GM18861 (cell line): Measurements from ENCODE around the gene DPH2.

ENCODE experiments used
- ATAC-seq: cut with Tn5 transposase; IDR thresholded peaks from one replicate; pipeline ENCODE4 v1.9.1; 2021; ENCODE audit not compliant: unreplicated experiment

DPH2 gene, protein sequence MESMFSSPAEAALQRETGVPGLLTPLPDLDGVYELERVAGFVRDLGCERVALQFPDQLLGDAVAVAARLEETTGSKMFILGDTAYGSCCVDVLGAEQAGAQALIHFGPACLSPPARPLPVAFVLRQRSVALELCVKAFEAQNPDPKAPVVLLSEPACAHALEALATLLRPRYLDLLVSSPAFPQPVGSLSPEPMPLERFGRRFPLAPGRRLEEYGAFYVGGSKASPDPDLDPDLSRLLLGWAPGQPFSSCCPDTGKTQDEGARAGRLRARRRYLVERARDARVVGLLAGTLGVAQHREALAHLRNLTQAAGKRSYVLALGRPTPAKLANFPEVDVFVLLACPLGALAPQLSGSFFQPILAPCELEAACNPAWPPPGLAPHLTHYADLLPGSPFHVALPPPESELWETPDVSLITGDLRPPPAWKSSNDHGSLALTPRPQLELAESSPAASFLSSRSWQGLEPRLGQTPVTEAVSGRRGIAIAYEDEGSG

DNA sequence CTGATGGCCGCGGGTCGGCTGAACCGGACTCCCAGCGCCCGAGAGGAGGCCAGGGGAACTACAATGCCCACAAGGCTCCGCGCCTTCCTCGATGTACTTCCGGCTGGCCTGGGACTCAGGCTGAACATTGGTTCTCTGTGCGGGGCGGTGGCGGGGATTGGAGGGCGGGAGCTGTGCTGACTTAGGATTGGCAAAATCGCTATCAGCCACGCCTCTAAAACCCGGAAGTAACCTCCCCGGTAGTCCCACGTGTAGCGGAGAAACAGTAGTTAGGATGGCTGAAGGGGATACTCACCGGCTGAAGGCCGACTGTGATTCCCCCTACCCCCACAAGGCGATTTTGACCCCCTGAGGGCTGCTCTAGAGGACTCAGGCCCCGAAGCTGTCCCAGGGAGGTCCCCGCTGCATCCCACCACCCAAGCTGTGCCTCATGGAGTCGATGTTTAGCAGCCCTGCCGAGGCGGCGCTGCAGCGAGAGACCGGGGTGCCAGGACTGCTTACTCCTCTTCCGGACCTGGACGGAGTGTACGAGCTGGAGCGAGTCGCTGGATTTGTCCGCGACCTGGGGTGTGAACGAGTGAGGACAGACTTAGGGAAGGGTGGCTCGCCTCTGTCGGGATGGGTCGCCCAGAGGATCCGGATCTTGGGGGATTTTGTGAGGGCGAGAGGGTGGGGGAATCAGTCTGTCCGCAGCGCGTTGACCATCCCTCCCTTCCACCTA, at the start of gene DPH2:
Gene DPH2 (plus strand): TSS at position 265 of the 721 bp plus-strand sequence. CDS start 166 bp downstream, at position 431.
- peak; percentile 75 for ATAC-seq

DNA sequence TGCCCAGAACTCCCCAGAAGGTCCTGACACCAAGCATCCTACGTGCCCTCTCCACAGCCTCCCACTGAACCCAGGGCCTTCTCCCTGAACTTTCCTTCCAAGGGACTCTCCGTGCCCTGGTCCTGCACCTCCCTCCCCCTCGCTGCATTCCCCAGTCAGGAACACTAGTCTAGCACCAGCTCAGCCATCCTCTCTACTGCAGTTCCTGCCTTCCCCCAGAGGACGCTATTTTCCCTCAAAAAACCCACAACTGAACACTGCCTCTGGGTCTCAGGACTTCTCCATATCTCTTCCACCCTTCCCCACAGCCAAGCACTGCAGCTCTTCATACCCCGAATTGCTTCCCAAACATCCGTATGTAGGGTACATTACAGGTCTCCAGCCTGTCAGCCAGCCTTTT, 48.8 kb upstream of the DPH2 start:
- ATAC-seq: no peak

DNA sequence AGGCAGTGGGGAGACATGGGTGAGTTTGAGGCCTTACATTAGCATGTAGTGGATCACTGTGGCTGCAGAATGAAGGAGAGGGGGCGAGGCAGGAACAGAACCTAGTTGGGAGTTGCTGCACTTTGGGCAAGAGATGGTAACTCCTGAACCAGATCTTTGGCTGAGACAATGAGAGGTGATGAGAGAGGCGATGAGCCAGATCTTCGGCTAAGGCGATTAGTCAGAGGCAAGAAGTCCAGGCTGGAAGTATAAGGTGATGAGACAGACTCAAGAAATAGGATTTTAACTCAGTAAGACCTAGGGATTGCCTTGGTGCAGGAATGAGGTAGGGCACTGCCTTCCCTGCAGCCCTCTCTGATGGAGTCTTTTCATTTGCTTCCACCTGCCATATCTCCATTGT, 45.3 kb upstream of the DPH2 start:
- ATAC-seq: no peak

DNA sequence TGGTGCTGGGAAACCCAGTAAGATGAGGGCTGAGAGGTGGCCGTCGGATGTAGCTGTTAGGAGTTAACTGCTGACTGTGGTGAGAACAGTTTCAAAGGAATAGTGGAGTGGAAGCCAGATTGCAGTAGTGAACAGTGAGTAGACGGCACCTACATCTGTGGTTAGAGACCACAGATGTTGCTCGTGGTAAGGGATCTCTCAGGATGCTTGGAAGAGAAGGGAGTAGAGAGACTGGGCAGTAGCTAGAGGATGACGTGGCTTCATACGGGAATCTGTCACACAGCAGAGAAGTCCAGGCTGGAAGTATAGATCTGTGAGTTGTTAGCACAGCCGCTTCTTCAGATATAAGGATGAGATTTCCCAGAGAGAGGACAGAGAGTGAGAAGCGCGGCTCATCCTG, 44.0 kb upstream of the DPH2 start:
- ATAC-seq: no peak

DNA sequence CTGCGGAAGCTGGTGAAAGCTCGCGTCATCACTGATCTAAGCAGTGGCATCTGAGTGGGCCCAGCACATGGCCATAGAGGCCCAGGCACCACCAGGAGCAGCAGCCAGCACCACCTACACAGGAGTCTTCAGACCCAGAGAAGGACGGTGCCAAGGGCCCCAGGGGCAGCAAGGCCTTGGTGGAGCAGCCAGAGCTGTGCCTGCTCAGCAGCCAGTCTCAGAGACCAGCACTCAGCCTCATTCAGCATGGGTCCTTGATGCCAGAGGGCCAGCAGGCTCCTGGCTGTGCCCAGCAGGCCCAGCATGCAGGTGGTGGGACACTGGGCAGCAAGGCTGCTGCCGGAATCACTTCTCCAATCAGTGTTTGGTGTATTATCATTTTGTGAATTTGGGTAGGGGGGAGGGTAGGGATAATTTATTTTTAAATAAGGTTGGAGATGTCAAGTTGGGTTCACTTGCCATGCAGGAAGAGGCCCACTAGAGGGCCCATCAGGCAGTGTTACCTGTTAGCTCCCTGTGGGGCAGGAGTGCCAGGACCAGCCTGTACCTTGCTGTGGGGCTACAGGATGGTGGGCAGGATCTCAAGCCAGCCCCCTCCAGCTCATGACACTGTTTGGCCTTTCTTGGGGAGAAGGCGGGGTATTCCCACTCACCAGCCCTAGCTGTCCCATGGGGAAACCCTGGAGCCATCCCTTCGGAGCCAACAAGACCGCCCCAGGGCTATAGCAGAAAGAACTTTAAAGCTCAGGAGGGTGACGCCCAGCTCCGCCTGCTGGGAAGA, 39.5 kb upstream of the DPH2 start:
- ATAC-seq: no peak

DNA sequence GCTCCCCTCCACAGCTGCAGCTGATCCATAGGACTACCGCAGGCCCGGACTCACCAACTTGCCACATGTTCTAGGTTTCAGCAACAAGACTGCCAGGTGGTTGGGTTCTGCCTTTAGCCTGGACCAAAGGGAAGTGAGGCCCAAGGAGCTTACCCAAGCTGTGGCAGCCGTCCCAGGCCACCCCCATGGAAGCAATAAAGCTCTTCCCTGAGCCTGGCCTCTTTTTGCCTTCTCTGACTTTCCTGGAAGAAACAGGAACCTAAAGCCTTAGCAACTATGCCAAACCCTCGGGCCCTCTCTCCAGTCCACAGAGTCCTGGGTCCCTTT, 38.9 kb upstream of the DPH2 start:
- ATAC-seq: no peak

DNA sequence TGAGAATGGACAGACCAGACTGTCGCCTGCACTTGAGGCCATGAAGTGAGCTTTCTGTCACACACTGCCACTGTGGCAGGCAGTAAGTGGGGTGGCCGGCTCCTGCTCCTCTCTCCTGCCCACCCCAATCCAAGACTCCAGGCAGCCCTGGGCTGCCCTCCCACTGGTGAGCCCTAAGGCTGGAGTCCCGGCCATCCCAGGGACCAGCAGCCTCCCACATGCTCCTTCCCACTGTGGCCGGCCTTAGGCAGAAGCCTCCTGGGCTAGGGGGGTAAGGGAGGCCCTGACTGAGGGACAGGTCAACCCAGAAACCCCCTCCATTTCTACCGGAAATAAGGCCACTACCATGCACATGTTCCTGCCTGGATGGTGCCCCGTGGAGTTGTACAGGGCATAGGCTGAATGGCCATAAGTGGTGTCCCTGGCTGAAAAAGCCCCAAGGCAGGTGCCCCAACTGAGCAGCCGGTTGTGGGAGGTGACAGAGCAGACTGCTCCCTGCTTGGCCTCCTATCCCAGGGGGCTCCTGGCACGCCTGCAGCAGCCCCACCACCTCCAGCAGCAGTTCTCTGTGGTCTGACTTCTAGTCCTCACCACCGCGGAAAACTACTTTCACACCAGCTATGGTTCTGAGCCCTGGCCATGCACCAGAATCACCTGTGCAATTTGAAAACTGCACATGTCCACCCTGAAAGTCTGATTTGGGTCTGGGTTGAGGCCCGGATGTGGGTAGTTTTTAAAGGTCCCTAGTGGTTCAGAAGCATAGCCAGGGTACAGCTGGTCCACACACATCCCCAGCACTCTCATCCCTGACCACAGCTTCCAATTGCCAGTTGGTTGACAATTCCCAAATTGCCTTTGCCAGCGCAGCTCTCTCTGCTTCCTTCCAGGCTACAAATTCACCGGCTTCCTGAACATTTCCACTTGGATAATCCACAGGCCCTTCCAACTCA, 37.8 kb upstream of the DPH2 start:
- ATAC-seq: no peak

DNA sequence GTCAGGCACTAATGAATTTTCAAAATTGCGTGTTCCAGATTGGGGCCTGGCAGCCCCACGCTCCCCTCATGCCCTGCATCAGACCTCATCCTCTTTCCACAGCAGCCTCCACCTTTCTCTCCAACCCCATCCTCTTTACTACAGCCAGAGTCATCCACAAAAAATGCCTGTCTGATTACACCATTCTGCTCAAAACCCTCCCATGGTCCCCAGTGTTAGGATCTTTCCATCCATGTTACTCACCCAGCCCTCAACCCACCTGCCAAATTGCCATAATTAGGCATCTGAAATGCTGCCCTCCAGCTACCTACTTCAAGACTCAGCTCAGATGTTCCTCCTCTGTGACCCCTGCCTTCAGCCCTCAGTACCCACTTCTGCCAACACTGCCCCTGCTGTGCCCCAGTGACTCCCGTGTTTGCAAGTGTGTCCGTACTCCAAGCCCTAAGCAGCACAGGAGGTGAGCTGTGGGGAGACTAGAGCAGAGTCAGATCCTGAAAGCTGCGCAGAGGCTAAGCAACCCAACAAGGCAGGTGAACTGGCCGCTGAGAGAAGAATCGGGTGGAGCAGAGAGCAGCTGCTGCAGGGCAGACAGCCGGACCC, 36.9 kb upstream of the DPH2 start:
- no peak for ATAC-seq

DNA sequence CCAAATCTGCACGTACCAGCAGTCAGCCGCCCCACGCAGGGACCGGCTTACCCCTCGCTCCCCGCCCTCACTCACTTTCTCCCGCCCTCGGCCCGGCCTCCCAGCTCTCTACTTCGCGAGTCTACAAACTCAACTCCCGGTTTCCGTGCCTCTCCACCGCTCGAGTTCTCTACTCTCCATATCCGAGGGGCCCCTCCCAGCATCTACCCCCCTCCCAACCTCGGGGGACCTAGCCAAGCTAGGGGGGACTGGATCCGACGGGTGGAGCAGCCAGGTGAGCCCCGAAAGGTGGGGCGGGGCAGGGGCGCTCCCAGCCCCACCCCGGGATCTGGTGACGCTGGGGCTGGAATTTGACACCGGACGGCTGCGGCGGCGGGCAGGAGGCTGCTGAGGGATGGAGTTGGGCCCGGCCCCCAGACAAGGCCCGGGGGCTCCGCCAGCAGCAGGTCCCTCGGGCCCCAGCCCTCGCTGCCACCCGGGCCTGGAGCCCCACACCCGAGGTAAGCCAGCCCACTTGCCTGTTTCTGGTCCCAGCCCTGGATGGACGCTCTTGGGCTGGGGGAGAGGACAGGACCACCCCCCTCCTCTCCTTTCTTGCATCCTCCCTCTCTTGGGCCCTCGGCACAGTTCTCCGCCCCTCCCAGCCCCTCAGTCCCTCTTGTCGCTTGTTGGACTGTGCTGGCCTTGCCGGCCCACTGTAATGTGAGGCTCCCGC, 36.3 kb upstream of the DPH2 start, which contains the start of gene ARTN:
Gene ARTN (plus strand): TSS at position 416 of the 715 bp plus-strand sequence. CDS start 1,856 bp downstream, outside the sequence.
- no peak for ATAC-seq

DNA sequence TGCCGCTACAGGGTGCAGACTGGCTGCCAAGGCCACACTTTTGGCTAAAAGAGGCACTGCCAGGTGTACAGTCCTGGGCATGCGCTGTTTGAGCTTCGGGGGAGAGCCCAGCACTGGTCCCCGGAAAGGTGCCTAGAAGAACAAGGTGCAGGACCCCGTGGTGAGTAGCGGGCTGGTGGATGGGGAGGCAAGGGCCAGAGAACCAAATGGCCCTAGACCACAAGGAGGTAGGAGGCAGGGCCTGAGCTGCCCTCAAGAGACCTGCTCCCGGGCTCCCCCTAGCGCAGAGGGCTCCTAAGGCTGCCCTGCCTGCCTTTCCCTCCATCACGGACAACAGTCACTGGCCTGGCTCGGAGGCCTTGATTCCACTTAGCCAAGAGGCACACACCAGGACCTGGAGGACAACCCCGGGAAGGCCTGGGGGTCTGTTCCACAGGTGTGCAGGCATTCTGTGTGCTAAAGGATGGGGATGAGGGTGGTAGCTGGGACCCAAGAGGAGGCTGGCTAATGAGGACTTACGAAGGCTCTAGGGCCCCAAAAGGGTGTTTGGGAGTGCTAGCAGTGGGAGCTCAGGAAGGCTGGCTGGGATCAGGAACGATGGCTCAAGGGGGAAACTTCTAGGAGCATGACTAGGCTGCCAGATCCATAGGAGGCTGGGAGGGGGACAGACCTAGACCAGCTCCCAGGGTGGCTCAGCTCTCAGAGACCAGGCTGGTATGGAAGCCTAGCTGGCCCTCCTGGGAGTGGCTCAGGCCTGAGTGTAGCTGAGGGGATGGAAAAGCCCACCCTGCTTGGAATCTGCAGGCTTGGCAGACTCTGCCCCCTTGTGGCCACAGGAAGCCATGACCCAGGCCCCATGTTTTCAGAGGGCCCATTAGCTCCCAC, 35.5 kb upstream of the DPH2 start:
- ATAC-seq: no peak

DNA sequence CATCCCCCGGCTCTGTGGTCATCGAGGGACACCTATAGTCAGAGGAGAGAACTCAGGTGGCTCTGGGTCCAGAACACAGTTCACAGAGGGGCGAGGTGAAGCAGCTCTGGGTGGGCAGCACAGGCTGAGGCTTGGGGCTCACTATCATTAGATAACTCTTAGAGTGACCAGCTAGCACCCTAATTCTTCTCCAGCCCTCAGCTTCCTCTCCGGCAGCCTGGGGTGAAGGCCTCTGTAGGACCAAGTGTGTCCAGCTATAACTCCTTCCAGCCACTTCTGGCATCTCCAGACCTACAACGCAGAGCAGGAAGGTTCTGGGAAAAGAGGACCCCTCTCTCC, 34.9 kb upstream of the DPH2 start:
- no peak for ATAC-seq

DNA sequence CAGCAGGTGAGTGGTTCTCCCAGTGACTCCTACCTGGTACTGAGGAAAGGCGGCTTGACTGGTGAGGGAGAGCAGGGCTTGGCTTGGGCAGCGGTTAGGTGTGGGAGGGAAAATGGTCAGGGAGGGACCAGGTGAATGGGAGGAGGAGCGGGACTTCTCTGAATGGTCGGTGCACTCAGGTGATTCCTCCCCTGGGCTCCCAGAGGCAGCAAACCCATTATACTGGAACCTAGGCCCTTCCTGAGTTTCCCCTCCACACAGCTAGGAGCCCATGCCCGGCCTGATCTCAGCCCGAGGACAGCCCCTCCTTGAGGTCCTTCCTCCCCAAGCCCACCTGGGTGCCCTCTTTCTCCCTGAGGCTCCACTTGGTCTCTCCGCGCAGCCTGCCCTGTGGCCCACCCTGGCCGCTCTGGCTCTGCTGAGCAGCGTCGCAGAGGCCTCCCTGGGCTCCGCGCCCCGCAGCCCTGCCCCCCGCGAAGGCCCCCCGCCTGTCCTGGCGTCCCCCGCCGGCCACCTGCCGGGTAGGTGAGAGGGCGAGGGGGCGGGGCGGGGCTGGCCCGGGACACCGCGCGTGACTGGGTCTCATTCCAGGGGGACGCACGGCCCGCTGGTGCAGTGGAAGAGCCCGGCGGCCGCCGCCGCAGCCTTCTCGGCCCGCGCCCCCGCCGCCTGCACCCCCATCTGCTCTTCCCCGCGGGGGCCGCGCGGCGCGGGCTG, 33.9 kb upstream of the DPH2 start:
- no peak for ATAC-seq

DNA sequence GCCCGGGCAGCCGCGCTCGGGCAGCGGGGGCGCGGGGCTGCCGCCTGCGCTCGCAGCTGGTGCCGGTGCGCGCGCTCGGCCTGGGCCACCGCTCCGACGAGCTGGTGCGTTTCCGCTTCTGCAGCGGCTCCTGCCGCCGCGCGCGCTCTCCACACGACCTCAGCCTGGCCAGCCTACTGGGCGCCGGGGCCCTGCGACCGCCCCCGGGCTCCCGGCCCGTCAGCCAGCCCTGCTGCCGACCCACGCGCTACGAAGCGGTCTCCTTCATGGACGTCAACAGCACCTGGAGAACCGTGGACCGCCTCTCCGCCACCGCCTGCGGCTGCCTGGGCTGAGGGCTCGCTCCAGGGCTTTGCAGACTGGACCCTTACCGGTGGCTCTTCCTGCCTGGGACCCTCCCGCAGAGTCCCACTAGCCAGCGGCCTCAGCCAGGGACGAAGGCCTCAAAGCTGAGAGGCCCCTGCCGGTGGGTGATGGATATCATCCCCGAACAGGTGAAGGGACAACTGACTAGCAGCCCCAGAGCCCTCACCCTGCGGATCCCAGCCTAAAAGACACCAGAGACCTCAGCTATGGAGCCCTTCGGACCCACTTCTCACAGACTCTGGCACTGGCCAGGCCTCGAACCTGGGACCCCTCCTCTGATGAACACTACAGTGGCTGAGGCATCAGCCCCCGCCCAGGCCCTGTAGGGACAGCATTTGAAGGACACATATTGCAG, 33.2 kb upstream of the DPH2 start:
- no peak for ATAC-seq

DNA sequence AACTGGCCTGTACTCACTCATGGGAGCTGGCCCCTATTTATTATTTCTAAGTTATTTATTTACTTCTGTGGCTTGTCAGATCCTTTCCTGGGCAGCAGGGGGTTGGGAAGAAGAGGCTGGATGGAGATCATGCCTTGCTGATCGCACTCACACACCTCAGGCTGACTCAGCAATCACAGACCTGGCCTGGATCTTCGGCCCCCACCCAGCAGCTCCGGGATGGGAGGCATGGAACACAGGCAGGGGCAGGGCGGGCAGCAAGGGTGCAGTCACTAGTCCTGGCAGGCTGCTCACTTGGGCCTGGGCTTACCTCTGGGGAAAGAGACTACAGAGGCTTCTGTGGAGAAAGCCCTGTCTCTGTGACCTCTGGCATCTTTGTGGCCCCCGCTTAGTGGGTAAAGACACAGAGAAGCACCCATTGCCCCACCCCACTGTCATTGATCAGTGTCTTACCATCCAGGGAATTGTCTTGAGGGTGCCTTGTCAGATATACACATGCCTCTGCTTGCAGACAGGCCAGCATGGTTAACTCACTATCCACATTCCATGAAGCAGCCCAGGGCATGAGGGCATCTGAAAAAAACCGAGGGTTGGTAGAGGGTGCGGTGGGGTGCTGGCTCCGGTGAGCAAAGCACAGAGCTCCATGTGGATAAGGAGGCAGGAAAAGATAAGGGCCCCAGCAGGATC, 32.5 kb upstream of the DPH2 start:
- no peak for ATAC-seq

DNA sequence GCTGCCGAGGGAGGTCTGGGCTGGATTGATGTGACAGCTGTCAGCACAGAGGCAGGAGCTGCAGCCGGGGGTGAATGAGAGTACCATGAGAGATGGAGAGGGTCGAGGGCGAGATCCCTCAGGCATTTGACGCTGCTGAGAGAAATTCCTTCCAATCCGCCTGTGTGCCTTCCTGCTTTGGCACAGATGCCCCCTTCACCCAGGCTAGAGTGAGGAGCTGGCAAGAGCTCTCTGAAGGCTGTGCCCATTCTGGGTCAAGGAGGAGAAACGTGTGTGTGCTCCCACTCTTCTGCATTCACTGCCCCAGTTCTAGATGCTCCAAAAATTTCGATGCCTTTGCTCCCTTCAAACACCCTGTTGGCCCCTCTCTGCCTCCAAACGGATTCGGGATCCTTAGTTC, 31.4 kb upstream of the DPH2 start:
- ATAC-seq: no peak

DNA sequence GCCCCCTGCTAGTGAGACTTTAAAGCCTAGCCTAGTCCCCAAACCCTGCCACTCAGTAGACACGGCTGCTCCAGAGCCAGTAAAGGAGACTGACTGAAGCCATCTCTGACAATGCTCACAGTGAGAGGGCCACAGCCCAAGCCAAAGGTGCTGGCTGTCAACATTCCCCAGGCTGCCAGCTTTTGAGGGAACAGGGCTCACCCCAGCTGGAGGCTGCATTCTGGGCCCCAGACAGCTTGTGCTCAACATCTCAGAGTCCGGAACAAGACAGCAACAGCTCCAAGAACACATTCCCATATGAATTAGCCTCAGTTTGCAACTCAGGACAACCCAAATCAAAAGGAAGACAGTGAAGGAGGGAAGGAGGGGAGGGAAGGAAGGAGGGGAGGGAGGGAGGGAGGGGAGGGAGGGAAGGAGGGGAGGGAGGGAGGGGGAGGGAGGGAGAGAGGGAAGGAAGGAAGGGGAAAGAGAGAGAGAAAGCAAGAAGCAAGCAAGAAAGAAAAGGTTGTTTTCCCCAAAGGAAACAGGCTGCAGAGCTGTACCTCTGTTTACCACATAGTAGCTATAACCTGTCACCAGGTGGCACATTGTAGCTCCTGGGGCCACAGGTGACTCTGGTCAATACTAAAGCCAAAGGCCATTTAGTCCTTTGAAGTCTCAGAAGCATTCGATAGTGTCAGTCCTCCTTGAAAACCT, 30.8 kb upstream of the DPH2 start:
- ATAC-seq: no peak
